ENCODE measurements around the gene KCNQ1.

DNA sequence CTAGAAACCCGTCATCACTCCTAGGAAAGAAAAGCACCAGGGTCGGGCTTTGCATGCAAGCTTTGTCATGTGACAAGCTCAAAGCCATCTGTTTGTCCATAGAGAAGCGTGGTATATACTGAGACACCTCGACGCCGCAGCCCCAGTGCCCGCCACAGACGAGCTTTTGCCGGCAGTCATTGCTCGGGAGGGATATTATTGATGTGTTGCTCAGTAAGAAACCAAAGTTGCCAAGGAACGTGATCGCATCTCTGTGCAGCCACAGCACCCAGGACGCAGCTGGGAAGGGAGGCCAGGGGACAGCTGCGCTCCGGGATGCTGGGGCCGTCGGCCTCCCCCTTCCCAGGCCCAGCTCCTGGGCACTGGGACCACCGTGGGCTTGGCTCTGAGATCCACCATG lies 344.5 kb downstream of the KCNQ1 start:
- TF ChIP-seq POLR2A (IDR thresholded peaks at IDR 0.05; ENCODE audit: low read length) (no peak), GATA1 (IDR thresholded peaks at IDR 0.05; ENCODE audit: low read depth, low read length) (no peak)
